Renal cortex interstitium (tissue), 11 donors: ENCODE results near the gene IGSF21. TPM values are rescaled to one million over a fixed set of nuclear protein-coding genes. Genes with fewer than 3 reads are reported as not detected.

Experiments used
- DNase-seq, 11 donors: peaks; one replicate each; pipeline ENCODE4 v3.0.0-alpha.2; 2013; ENCODE audit warnings: low read depth in 9 of 11, low spot score in 4 of 11; ENCODE audit errors: extremely low read depth in 1 of 11
- polyA plus RNA-seq, 3 donors: library from polyadenylated mRNA; unstranded; fragments of 120-200 nt; gene quantifications; one replicate each; pipeline ENCODE4 v1.2.1, GENCODE V29; 2013; ENCODE audit not compliant: insufficient read length in 3 of 3

The IGSF21 gene
- polyA plus RNA-seq, 3 donors: 0.22 to 0.26 (median 0.26) TPM

GRCh38 chr1:18326211-18326897 is 218.8 kb downstream of the IGSF21 start:
- no peak for DNase-seq

DNA sequence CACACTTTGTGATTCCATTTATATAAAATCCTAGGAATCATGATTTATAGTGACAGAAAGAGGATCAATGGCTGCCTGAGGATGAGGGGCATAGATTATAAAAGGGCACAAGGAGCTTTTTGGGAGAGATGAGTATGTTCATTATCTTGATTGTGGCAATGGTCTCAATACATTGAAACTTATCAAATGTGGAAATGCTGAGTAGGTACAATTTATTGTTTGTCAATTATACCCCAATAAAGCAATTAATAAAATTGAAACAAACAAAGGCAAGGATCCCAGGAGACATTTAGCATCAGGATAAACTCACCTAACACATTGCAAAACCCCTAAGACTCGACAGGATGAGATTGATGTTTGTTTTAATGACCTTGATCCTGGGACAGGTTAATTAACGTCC is 220.1 kb downstream of the IGSF21 start:
- no peak for DNase-seq

DNA sequence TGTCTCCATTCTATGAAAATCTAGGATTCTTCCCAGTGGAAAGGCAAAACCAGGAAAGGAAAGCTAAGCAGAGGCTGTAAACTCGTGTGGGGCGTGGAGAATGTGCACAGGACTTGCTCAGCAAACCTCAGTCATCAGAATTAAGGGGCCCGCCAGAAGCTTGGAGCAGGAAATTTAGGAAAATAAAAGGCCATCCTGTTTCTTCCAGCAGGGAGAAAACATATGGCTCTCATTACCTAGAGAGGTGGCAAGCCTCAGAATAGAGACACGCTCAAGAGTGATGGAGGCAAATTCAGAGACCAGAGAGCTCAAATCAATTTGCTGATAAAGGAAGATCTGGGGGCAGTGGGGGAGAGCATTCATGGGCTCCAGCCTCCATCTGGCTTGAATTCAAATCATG is 221.2 kb downstream of the IGSF21 start:
- no peak for DNase-seq

DNA sequence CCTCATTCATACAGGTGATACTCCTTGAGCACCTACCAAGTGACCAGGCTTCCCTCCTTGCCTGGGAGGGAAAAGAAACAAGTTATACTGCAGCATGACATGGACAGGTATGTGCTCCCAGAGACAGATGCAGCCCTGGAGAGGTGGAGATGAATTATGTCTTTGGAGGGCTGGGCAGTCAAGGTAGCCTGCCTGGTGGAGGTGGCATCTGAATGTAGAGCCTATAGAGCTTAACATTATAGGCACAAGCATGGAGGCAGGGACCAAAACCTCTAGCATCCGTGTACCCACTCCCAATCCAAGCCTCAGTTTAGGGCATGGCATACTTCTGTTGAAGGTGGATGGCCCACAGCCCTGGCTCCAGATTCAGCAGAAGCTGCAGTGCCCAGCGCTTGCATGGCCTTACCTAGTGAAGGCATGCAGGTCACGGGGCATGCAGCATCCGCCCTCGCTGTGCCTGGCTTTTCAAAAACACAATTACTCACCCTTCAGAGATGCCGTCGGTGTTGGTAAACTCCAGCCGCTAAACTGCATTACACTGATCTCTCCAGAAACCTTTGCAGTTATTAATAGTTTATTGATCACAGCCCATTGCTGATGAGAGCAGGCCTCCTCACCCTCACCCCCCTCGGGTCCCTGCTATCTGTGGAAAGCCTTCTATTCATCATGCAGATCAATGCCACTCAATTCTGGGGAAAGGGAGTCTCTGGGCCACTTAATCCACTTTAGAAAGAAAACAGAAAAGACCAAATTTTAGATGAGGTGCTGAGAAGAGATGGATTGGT is 222.1 kb downstream of the IGSF21 start:
- DNase-seq: no peak

- DNase-seq: no peak
These were observed 225.0 kb downstream of the IGSF21 start for GRCh38 chr1:18332576-18332975.

DNA sequence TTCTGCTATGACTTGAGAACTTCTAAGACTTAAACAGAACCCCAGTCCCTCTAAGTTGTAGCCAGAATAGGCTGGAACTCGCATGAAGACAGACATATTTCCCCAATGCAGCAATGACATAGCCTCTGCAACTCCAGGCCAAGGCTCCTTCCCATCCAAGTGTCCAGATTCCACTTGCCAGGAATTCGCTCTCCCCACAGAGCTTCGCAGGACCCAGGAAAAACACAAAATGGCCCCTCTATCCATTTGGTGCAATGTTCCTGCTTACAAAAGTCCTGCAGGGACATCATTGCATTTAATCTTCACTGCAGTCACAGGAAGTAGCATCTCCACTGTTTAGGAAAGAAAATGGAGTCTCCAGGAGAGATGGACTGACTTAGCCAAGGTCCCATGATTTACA is 225.6 kb downstream of the IGSF21 start:
- no peak for DNase-seq

- DNase-seq: no peak
These were observed 229.2 kb downstream of the IGSF21 start for GRCh38 chr1:18336801-18337200.

DNA sequence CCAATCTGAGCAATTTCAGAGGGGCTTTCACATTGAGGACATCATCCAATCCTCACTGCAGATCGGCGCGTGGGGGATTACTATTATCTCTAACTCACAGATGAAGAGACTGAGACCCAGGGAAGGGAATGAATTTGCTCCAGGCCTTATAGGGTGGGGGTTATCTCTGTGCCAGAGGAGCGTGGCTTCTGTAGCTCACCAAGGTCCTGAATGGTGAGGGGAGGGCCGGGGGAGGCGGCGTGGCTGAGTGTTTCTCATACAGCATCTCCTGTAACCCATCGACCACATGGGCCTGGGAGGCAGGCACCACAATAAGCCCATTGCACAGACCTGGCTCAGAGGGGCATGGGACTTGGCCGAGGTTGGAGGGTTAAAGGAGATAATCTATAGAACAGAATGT is 230.2 kb downstream of the IGSF21 start:
- no peak for DNase-seq

DNA sequence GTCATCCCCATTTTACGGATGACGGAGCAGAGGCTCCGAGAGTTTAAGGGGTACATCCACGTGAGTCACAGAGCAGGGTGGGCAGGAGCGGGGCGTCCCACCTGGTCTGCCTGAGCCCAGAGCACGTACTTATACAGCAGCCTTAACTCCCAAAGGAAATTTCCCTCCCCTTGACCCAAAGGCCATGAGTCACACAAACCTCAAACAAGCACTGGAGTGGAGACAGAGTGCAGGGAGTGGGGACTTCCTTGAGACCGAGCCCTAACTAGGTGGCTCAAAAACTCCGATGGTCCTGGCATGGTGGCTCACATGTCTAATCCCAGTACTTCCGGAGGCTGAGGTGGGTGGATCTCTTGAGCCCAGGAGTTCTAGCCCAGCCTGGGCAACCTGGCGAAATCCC is 231.6 kb downstream of the IGSF21 start:
- no peak for DNase-seq

DNA sequence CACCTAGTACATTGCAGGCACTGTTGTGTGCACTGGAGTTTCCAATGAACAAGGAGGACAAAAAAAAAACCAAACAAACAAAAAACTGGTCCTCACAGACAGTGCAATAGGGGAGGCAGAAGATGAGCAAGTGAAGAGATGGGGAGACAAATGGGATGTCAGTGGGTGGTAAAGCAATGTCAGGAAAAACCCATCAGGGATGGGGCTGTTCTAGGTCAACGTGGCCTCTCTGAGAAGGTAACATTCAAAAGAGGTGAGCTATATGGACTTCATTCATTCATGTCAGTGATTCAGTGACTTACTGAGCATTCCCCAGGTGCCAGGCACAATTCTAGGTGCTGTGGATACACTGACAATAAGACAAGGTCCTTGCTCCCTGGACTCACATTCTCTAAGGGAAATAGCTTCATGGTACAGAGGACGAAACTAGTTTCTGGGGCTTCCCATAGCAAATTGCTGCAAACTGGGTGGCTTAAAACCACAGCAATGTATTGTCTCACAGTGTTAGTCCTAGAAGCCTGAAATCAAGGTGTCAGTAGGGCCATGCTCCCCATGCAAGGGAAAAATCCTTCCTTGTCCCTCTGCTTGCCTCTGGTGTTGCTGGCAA is 232.7 kb downstream of the IGSF21 start:
- no peak for DNase-seq

GRCh38 chr1:18340787-18341186 is 233.2 kb downstream of the IGSF21 start:
- no peak for DNase-seq

- no peak for DNase-seq
These were observed 233.9 kb downstream of the IGSF21 start for GRCh38 chr1:18341291-18342069.

DNA sequence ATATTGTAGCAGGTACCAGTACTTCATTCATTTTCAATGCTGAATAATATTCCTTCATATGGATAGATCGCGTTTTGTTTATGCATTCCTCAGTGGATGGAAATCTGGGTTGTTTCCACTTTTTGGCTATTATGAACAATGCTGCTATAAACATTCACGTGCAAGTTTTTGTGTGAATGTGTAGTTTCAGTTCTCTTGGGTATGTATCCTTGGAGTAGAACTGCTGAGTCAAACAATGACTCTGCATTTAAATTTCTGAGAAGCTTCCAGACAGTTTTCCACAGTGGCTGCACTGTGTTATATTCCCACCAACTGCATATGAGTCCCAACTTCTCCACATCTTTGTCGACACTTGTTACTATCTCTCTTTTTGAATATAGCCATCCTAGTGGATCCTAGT is 235.1 kb downstream of the IGSF21 start:
- DNase-seq: no peak

DNA sequence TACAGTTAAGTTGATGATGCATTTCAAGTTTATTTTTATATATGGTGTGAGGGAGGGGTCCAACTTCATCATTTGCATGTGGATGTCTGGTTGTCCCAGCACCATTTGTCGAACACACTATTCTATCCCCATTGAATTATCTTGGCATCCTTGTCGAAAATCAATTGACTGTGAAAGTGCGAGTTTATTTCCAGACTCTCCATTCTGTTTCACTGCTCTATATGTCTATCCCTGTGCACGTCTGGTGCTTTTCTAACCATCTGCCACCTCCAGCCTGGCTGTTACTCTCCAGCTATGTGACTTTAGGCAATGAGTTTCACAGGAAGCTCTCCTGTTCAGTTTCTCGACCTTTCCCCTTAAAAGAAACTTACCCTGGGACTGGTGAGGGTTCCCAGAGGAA is 236.0 kb downstream of the IGSF21 start:
- no peak for DNase-seq

GRCh38 chr1:18344755-18345154 is 237.2 kb downstream of the IGSF21 start:
- DNase-seq: no peak

- no peak for DNase-seq
These were observed 240.0 kb downstream of the IGSF21 start for GRCh38 chr1:18347559-18347958.

- DNase-seq: peak in 5 of 11 donors; percentile 6 to 38 (median 20)
These were observed 240.8 kb downstream of the IGSF21 start for GRCh38 chr1:18348354-18348753.

- DNase-seq: no peak
These were observed 243.1 kb downstream of the IGSF21 start for GRCh38 chr1:18350747-18351146.

DNA sequence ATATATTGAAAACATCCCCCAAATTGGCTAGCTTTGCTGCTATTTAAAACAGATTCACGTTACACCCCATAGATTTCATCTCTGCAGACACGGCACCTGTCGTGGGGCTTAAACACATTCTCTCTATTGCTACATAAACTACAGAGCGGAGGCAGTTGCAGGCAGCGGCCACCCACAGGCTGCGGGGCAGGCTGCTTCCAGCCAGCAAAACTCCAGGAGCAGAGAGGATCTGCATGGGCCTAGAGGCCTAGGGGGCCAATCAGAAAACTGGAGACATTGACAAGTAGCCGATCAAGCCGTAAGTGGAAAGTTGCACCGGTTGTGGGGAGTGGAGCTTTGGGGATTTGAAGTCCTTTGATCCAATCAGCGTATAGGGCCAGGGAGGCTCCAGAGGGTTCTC is 244.1 kb downstream of the IGSF21 start:
- no peak for DNase-seq
